ENCODE data around the gene TNKS1BP1.
"Not testable (repeated sequence)": the region's sequence is repeated elsewhere in the genome, so short reads cannot be mapped to it uniquely, and the experiment has no call there.

The TNKS1BP1 gene

DNA sequence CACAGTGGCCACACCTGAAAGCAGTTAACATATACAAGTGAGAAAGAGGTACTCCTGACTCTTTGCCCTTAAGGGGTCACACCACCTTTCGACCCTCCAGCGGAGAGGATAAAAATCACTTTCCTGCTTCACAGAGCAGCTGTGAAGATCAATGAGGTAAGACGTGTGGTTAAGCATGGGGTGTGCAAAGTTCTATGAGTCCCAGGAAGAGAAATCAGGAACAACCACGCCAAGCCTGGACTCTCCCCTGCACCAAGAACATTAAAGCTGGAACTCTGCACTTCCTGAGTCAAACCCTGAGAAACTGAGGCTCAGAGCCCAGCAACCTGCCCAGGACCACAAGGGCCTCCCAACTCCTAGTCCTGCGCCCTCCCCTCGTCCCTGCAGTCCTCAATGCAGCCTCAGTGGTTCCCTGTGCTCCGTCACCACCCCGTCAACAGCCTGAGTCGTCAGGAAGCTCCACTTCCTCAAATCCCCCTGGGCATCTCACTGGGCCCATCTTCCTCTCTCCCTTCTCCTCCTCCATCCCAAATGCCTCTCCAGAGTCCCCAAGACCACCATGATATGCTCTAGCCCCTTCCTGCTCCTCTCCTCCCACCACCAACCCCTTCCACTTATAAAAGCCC lies 17.7 kb downstream of the TNKS1BP1 start:
- no peaks in the 10 kb centered on the region for H3K9me3 Mint-ChIP-seq
- H3K27me3 Mint-ChIP-seq (ENCODE audit: low read depth) = no peaks in the 10 kb centered on the region
- H3K4me3 Mint-ChIP-seq = no peak overlapping the region
- H3K36me3 Mint-ChIP-seq (ENCODE audit: low read depth) = no peaks in the 10 kb centered on the region
- H3K27ac Mint-ChIP-seq = no peak overlapping the region
- no peak for DNase-seq (ENCODE audit: low spot score)
- peaks cover 9% of the 10 kb centered on the region for H3K4me1 Mint-ChIP-seq (ENCODE audit: low read depth)

GRCh38 chr11:57306161-57306876 lies 18.4 kb downstream of the TNKS1BP1 start:
- H3K36me3 Mint-ChIP-seq (ENCODE audit: low read depth) = no peaks in the 10 kb centered on the region
- H3K27ac Mint-ChIP-seq = no peak overlapping the region
- H3K4me3 Mint-ChIP-seq = no peak overlapping the region
- peaks cover 5% of the 10 kb centered on the region for H3K4me1 Mint-ChIP-seq (ENCODE audit: low read depth)
- H3K27me3 Mint-ChIP-seq (ENCODE audit: low read depth) = no peaks in the 10 kb centered on the region
- no peak for DNase-seq (ENCODE audit: low spot score)
- no peaks in the 10 kb centered on the region for H3K9me3 Mint-ChIP-seq

DNA sequence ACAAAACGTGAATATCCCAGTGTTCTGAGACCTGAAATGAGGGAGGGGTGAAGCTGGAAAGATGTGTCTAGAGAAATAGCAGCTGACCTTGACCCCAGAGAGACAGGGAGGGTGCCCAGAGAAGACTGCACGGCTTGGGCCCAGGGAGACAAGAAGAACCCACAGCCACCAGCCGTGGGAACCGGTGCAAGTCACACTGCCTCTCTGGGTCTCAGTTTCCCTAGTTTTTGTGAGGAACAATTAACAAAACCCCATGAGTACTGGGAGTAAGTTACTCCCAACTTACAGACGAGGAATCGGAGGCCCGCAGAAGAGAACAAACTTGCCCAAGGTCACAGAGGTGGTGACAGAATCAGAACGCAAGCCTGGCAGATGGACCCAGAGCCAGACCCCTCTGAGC lies 19.2 kb downstream of the TNKS1BP1 start:
- H3K9me3 Mint-ChIP-seq = no peaks in the 10 kb centered on the region
- H3K36me3 Mint-ChIP-seq (ENCODE audit: low read depth) = peaks cover 2% of the 10 kb centered on the region
- H3K4me1 Mint-ChIP-seq (ENCODE audit: low read depth) = peaks cover under 1% of the 10 kb centered on the region
- no peaks in the 10 kb centered on the region for H3K27me3 Mint-ChIP-seq (ENCODE audit: low read depth)
- no peak overlapping the region for H3K4me3 Mint-ChIP-seq
- H3K27ac Mint-ChIP-seq = no peak overlapping the region
- no peak for DNase-seq (ENCODE audit: low spot score)

DNA sequence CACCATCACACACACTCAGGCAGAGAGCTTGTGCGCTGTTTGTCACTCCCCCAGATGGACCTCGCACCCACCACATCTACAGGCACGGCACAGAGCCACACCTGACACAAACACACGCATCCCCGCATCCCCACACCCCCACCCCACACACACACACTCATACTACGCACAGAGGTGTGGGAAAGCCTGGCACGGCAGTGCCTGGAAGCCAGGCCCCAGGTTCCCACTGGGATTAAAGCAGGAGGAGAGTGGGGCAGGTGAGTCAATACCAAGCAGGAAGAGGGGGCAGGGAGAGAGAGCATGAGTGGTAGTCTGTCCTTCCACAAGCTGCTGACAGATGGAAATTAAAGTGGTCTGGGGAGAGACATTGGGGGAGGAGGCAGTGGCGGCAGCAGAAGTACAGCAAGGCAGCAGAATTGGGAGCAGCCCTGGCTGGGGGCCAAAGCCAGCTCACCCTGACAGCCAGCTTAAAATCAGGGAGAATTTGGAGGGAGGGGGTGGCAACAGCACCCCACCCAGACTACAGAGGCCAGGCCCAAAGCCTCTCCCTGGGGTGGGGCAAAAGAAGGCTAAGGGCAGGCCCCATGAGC lies 20.7 kb downstream of the TNKS1BP1 start:
- peaks cover 8% of the 10 kb centered on the region for H3K36me3 Mint-ChIP-seq (ENCODE audit: low read depth)
- H3K27me3 Mint-ChIP-seq (ENCODE audit: low read depth) = no peaks in the 10 kb centered on the region

DNA sequence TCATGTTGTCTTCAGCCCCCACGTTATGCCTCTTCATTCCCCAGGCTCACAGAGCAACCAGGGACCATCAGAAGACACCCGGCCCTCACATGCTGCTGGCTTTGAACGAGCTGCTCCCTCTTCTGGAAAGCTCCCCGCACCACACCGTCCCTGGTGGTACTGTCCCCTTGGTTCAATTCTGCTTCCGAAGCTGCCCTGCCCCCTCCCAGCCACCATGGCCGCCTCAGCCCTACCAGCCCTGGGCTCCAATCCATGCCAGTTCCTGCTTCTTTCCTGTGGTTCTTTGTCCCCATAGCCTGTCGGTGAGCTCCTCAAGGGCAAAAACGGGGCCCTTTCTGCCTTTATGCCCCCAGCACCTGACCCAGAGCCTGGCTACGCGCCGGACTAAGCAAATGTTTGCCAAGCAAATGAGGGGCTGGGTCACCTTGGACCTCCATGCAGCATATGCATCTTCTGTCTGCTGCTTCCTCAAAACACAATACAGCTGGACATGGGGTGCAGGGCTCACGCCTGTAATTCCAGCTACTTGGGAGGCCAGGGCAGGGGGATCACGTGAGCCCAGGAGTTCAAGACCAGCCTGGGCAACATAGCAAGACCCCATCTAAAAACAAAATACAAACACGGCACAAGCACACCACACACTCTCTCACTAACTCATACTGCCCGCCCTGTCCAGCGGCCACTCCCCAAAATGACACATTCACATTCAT lies 21.3 kb downstream of the TNKS1BP1 start:
- H3K36me3 Mint-ChIP-seq (ENCODE audit: low read depth) = peaks cover 8% of the 10 kb centered on the region
- H3K4me1 Mint-ChIP-seq (ENCODE audit: low read depth) = no peaks in the 10 kb centered on the region
- no peak overlapping the region for H3K27ac Mint-ChIP-seq
- no peaks in the 10 kb centered on the region for H3K27me3 Mint-ChIP-seq (ENCODE audit: low read depth)
- no peak overlapping the region for H3K4me3 Mint-ChIP-seq
- DNase-seq (ENCODE audit: low spot score) = no peak
- no peaks in the 10 kb centered on the region for H3K9me3 Mint-ChIP-seq

More for the DNA sequence above, 20.7 kb downstream of the TNKS1BP1 start:
- DNase-seq (ENCODE audit: low spot score) = no peak
- no peaks in the 10 kb centered on the region for H3K9me3 Mint-ChIP-seq
- H3K4me3 Mint-ChIP-seq = no peak overlapping the region
- no peak overlapping the region for H3K27ac Mint-ChIP-seq
- H3K4me1 Mint-ChIP-seq (ENCODE audit: low read depth) = no peaks in the 10 kb centered on the region

DNA sequence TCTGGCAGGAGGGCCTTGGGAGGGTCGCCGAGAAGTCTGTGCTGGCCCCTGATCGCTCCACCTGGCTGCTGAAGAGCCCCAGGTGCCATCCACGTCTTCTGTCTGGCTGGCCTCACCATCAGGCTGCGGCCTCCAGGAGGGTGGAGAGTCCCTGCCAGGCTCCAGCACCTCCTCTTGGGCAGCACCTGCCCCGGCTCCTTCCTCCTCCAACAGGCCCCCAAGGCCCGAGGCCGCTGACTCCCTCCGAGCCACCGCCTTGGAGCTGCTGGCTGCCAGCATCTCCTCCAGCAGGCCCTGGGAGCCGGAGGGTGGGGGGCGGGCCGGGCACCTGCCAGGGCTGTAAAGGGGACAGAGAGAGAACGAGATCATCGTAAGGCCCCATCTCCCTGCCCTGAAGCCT lies 22.3 kb downstream of the TNKS1BP1 start:
- no peak overlapping the region for H3K4me3 Mint-ChIP-seq
- H3K27ac Mint-ChIP-seq = no peak overlapping the region
- no peaks in the 10 kb centered on the region for H3K4me1 Mint-ChIP-seq (ENCODE audit: low read depth)
- H3K27me3 Mint-ChIP-seq (ENCODE audit: low read depth) = no peaks in the 10 kb centered on the region
- H3K36me3 Mint-ChIP-seq (ENCODE audit: low read depth) = peaks cover 10% of the 10 kb centered on the region
- no peak for DNase-seq (ENCODE audit: low spot score)
- H3K9me3 Mint-ChIP-seq = no peaks in the 10 kb centered on the region

- no peaks in the 10 kb centered on the region for H3K27me3 Mint-ChIP-seq (ENCODE audit: low read depth)
Observed at GRCh38 chr11:57301711-57302423, 22.9 kb downstream of the TNKS1BP1 start.

DNA sequence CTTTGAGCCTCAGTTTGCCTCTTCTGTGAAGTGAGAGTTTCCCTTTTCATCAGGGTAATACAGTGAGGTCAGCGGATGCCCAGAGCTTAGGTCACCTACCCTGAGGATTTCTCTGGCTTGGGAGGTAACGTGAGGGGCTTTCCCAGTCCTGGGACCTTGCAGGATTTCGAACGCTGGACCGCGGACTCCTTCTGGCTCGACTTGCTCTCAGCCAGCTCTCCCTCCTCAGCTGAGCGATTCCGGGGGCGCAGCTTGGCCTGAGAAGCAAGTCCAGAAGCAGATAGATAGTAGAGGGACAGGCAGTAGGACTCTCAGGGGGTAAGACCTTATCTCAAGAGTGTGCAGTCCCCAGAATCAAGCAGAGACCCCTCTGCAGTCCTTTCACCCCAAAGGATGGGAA lies 24.0 kb downstream of the TNKS1BP1 start:
- no peak for DNase-seq (ENCODE audit: low spot score)
- no peak overlapping the region for H3K4me3 Mint-ChIP-seq
- H3K27ac Mint-ChIP-seq = no peak overlapping the region
- H3K4me1 Mint-ChIP-seq (ENCODE audit: low read depth) = no peaks in the 10 kb centered on the region
- no peaks in the 10 kb centered on the region for H3K27me3 Mint-ChIP-seq (ENCODE audit: low read depth)
- peaks cover 10% of the 10 kb centered on the region for H3K36me3 Mint-ChIP-seq (ENCODE audit: low read depth)
- H3K9me3 Mint-ChIP-seq = no peaks in the 10 kb centered on the region

More at GRCh38 chr11:57301711-57302423, 22.9 kb downstream of the TNKS1BP1 start:
- no peak overlapping the region for H3K4me3 Mint-ChIP-seq
- peaks cover 10% of the 10 kb centered on the region for H3K36me3 Mint-ChIP-seq (ENCODE audit: low read depth)
- H3K4me1 Mint-ChIP-seq (ENCODE audit: low read depth) = no peaks in the 10 kb centered on the region
- DNase-seq (ENCODE audit: low spot score) = no peak
- no peaks in the 10 kb centered on the region for H3K9me3 Mint-ChIP-seq
- no peak overlapping the region for H3K27ac Mint-ChIP-seq

DNA sequence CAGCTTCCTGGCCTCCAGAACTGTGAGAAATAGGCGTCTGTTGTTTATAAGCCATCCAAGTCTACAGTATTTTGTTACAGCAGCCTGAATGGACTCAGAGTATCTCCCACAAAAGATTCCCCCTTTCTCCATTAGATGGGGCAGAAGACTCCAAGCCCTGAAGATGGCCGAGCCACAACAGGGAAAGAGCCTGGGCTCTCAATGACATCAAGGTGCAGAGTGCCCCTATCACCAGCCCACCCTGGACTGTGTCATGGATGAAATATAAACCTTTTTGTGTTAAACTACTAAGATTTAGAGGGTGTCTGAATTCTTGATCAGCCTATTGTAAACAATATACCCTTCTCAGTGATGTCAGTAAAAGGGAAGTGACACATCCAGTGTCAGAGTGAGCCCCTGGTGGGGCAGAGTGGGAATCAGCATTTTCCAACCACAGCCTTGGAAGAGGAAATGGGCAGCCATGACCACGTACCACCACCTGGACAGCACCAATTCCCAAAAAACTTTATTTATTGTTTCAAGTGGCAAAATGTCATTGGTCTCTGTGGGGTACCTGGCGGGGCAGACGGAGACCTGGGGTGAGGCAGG lies 25.5 kb downstream of the TNKS1BP1 start:
- Mint-ChIP-seq H3K27me3 (ENCODE audit: low read depth) (no peaks in the 10 kb centered on the region), H3K36me3 (ENCODE audit: low read depth) (peaks cover 10% of the 10 kb centered on the region), H3K9me3 (no peaks in the 10 kb centered on the region), H3K27ac (no peak overlapping the region), H3K4me3 (no peak overlapping the region), H3K4me1 (ENCODE audit: low read depth) (no peaks in the 10 kb centered on the region)
- no peak for DNase-seq (ENCODE audit: low spot score)

DNA sequence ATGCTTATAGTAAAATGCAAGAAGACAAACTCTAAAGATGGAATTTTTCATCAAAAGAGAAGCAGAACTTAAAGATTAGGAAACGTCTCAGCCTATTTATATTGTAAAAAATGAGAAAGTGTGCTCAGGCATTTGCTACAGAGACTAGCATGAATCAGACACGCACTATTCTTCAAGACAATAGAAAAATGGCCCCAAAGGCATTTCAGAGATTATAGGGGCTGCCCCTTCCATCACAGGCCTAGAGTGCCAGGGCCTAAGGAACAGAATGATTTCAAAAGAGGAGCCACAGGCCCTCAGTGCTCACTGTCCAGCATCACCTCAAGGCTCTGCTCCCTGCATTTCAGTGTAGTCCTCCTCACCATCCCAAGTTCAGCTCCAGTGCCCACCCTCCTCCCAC lies 27.5 kb downstream of the TNKS1BP1 start:
- H3K36me3 Mint-ChIP-seq (ENCODE audit: low read depth) = peaks cover 10% of the 10 kb centered on the region
- no peak for DNase-seq (ENCODE audit: low spot score)
- no peaks in the 10 kb centered on the region for H3K27me3 Mint-ChIP-seq (ENCODE audit: low read depth)
- H3K9me3 Mint-ChIP-seq = no peaks in the 10 kb centered on the region
- no peak overlapping the region for H3K27ac Mint-ChIP-seq
- H3K4me3 Mint-ChIP-seq = no peak overlapping the region
- H3K4me1 Mint-ChIP-seq (ENCODE audit: low read depth) = no peaks in the 10 kb centered on the region

GRCh38 chr11:57296205-57296604 lies 28.5 kb downstream of the TNKS1BP1 start:
- H3K9me3 Mint-ChIP-seq; DNase-seq (ENCODE audit: low spot score); H3K4me3 Mint-ChIP-seq; H3K27me3 Mint-ChIP-seq (ENCODE audit: low read depth); H3K27ac Mint-ChIP-seq; H3K4me1 Mint-ChIP-seq (ENCODE audit: low read depth): not testable (repeated sequence)
- H3K36me3 Mint-ChIP-seq (ENCODE audit: low read depth) = peaks cover 10% of the 10 kb centered on the region

- Mint-ChIP-seq H3K9me3 (no peaks in the 10 kb centered on the region), H3K36me3 (ENCODE audit: low read depth) (peaks cover 6% of the 10 kb centered on the region), H3K4me1 (ENCODE audit: low read depth) (no peaks in the 10 kb centered on the region), H3K4me3 (no peak overlapping the region), H3K27ac (no peak overlapping the region), H3K27me3 (ENCODE audit: low read depth) (peaks cover 4% of the 10 kb centered on the region)
- DNase-seq (ENCODE audit: low spot score) = no peak
Observed at GRCh38 chr11:57294225-57295131, 30.3 kb downstream of the TNKS1BP1 start.

DNA sequence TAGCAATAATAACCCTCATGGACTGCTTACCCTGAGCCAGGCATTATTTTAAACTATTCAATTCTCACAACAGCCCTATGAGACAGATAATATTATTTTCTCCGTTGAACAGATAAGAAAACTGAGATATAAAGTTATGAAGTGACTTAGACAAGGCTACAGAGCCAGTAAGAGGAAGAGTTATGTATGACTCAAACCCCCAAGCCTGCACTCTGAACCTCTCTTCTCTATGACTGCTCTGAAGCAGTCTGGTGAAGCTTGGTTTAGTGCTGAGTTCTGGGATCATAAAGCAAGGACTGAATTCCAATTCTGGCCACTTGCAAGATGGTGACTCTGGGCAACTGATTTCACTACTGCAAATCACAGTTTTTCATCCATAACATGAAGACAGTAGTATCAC lies 34.5 kb downstream of the TNKS1BP1 start:
- no peak for DNase-seq (ENCODE audit: low spot score)
- Mint-ChIP-seq H3K27me3 (ENCODE audit: low read depth) (peaks cover 4% of the 10 kb centered on the region), H3K9me3 (no peaks in the 10 kb centered on the region), H3K27ac (no peak overlapping the region), H3K4me3 (no peak overlapping the region), H3K4me1 (ENCODE audit: low read depth) (no peaks in the 10 kb centered on the region), H3K36me3 (ENCODE audit: low read depth) (no peaks in the 10 kb centered on the region)

Data from T-helper 2 cell treated with Interferon-gamma antibody and Interleukin-4, amounts not matched to agents 5 μg/mL and 100 μg/mL, for 36 hours (primary cell).